NCI-H446 treated with DMSO at 0.1 percent for 48 hours (cell line): ENCODE measurements around the gene HSPG2.
"Not testable (repeated sequence)": the region's sequence is repeated elsewhere in the genome, so short reads cannot be mapped to it uniquely, and the experiment has no call there.

Experiments used
- DNase-seq: peaks from one replicate; lab custom pipeline; 2025; lab: John Stamatoyannopoulos, UW

The HSPG2 gene

GRCh38 chr1:21955501-21956281, 18.6 kb upstream of the HSPG2 start:
- no peak for DNase-seq

GRCh38 chr1:21955058-21955457, 17.9 kb upstream of the HSPG2 start:
- no peak for DNase-seq

DNA sequence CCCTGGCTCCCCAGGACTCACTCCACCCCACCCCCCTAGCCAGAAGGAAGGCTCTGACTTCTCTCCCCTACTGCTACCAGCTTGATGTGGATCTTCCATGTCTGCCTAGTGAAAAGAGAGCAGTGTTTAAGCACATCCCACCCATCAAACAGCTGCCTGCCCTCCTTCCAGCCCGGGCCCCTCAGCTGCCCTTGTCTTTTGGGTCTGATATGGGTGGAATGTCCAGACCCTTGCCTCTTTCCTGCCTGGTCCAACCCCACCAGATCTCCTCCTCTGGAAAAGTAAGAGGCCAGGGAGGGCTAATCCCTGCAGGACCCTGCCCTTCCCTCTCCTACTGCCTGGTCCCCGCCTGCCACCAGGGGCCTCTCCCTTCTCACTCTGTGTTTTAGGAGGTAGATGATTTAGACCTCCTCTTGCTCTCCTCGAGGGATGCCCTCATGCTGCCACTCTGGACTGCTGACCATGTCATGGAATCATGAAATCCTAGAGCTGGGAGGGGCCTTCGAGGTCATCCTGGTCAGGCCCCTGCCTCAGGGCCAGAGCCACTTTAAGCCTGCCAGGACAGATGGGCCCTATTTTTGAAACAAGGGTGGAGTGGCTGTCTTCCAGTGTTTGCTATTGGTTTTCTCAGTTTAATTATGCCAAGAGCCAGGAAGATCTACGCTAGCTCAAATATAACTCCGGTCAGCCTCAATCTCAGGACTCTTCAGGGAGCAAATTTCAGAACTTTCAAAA, 15.8 kb upstream of the HSPG2 start:
- no peak for DNase-seq

- DNase-seq, result no peak
Measured at GRCh38 chr1:21951226-21951870, 14.2 kb upstream of the HSPG2 start.

DNA sequence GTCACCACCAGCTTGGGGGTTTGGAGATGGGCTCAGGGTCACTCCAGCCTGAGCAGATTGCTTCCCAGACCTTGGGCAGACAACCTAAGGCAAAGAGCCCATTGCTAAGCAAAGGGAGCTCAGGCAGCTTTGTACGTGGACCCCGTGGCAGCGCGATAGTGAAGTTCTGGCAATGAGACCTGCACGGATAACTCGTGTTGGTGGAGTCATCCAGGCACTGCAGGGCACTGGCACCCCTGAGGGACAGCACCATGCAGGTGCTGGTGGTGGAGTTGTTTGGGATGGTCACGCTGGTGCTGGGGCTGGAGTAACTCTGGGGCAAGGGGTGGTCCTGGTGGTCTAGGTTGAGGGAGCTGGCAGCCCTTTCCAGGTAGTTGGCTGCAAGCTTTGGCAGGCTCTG, 13.6 kb upstream of the HSPG2 start:
- DNase-seq, result no peak

GRCh38 chr1:21946836-21947587, 9.9 kb upstream of the HSPG2 start:
- no peak for DNase-seq

GRCh38 chr1:21944733-21945073, 7.6 kb upstream of the HSPG2 start:
- DNase-seq, result no peak

DNA sequence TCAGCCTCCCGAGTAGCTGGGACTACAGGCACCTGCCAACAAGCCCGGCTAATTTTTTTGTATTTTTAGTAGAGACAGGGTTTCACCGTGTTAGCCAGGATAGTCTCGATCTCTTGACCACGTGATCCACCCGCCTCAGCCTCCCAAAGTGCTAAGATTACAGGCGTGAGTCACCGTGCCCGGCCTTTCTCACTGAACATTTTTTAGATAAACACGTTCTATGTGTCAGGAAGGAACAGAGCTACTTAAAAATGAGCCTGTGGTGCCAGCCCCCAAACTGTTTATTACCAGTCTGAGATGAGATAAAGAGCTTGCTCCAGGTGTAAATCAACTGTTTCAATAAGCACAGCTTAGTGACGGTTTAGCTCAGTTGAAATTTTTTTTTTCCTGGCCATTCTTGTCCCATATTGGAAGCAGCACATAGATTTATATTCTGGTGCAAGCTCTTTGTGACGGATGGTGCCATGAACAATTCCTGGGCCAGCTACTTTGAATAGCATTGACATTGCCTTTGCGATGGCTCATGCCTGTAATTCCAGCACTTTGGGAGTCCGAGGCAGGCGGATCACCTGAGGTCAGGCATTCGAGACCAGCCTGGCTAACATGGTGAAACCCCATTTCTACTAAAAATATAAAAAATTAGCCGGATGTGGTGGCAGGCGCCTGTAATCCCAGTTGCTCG, 6.0 kb upstream of the HSPG2 start:
- not testable (repeated sequence) for DNase-seq

- DNase-seq, result no peak
Measured at GRCh38 chr1:21942464-21942863, 5.4 kb upstream of the HSPG2 start.

GRCh38 chr1:21941370-21941769, 4.3 kb upstream of the HSPG2 start:
- no peak for DNase-seq

DNA sequence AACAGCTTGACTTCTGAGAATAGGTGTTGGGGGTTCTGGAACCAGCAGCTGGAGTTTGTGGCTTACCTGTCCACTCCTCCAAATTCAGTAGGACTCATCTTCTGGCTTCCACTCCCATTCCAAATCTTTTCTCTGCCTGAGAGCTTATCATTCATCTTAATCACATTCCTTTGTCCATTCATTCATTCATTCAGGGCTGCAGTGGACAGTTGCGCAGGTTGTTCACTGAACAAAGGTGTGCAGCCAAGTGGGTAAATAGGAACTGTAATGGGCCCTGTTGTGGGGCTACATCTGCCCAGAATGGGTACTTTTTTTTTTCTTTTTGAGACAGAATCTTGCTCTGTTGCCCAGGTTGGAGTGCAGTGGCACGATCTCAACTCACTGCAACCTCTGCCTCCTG, 3.4 kb upstream of the HSPG2 start:
- DNase-seq, result no peak

DNA sequence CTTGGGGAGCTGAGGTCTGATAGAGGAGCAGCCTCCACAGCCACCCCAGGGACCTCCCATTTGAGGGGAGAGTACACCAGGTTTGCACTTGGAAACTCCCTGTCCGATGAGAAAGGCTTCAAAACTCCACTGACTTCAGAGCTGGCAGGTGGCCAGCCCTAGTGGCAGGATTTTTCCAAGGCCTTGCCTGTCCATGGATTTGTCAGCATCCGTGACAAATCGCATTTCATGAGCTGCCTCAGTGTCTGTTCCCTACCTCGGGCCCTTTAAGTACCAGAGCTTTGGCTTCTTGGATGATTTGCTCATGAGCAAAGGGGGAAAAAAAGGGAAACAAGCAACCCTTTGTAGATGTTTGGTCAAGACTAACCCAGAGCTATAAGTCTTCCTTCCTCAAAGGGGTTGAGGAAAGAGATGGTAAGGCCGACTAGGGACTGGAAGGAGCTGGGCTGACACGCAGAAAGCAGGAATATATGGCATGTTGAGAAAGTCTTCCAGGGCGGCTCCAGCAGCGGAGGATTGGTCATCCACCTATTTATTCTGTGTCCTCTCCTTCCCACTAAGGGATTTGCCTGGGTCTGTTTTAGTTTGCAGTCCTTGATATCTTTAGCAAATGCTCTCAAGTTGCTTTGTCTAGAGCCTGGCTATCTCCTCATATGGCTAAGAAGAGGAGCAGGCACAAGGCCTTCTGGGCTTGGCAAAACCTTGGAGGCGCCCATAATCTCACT, 2.7 kb upstream of the HSPG2 start:
- peak; percentile 16 for DNase-seq

DNA sequence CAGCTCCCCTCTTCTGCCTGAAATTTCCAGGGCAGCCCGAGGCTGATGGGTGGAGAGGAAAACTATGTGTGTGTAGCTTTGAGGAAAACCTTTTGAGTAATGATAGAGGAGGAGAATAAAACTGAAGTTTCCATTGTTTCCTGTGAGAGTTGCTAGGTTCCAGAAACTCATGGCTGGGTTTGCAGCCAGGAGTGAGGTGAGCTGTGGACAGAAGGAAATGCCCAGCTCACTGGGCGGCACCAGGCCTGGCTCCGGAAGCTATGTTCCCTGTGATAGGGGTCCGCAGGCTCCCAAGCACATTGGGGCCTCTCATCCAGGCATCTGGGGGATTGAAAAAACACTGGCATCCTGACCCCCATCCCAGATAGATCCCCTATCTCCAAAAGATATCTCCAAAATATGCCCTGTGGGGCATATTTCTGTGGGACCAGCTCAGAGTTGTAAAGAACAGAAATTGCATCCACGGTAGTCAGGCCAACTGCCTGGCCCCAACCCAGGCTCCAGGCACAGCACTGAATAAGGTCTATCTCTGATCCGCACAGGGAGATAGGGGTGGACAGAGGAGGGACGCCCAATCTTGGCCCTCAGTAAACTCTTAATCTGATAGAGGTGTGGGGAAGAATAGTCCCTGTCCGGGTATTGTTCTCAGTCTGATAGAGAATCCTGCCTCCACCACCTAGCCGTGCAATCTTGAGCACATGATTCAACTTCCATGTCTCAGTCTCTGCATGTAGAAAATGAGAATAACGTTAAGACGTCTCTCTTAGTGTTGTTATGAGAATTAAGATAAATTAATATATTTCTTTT, 1.8 kb upstream of the HSPG2 start:
- DNase-seq, result no peak

GRCh38 chr1:21937372-21938121, 437 bp upstream of the HSPG2 start:
- peak; percentile 48 for DNase-seq

- DNase-seq, result no peak
Measured at GRCh38 chr1:21936366-21937031, 611 bp downstream of the HSPG2 start.

GRCh38 chr1:21935891-21936365, 1.2 kb downstream of the HSPG2 start:
- DNase-seq, result no peak

DNA sequence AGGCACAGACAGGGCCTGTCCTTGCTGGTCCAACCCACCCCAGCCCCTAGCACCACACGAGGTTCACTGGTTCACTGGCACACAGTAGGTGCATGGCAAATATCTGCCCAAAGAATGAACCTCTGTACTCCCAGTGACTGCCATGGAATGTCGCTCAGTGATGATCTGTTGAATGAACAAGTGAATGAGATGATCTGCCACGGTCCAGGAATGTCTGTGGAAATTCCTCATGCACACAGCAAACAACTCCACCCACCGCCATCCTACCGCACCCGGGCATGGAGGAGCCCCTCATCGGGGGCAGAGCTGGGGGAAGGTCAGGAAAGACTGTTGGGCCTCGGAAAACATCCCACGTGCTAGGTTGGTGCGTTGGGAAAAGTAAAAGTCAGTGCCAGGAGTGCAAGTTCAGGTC, 1.7 kb downstream of the HSPG2 start:
- DNase-seq, result no peak

GRCh38 chr1:21933397-21934248, 3.5 kb downstream of the HSPG2 start:
- DNase-seq, result no peak
